HL-60 (cell line): ENCODE data around the gene NR3C1.

ENCODE experiments used
- CTCF ChIP-seq: IDR thresholded peaks from one replicate; pipeline ENCODE4 v1.5.1; 2011; ENCODE audit warnings: low read length, control low read depth, inconsistent platforms; ENCODE audit not compliant: insufficient read depth
- SPI1 ChIP-seq: IDR thresholded peaks from 2 replicates; pipeline ENCODE4 v1.6.1; 2012; ENCODE audit warnings: low read depth, mild to moderate bottlenecking, borderline replicate concordance

GRCh38 chr5:143403593-143404415 is at the start of gene NR3C1:
- TF ChIP-seq CTCF (peak; percentile 14), SPI1 (no peak)
